KOPT-K1 (cell line): ENCODE results near the gene RFX2.

Experiments
- H3K27ac ChIP-seq: fragments of 200-600 bp; sonication (generic); 2 replicates; pipeline ENCODE4 v1.5.1; 2016; ENCODE audit warnings: antibody characterized with exemption, mild to moderate bottlenecking, low read depth, low read length; ENCODE audit not compliant: poor library complexity, severe bottlenecking
- H3K36me3 ChIP-seq: fragments of 200-600 bp; sonication (generic); 2 replicates; pipeline ENCODE4 v1.5.1; 2017; ENCODE audit warnings: antibody characterized with exemption, mild to moderate bottlenecking, low read length, moderate library complexity; ENCODE audit not compliant: insufficient read depth
- H3K9me3 ChIP-seq: fragments of 200-600 bp; sonication (generic); 2 replicates; pipeline ENCODE4 v1.5.1; 2017; ENCODE audit warnings: antibody characterized with exemption, low read length, mild to moderate bottlenecking; ENCODE audit not compliant: insufficient read depth, poor library complexity, severe bottlenecking

Gene RFX2

GRCh38 chr19:6095760-6096159 is 14.5 kb downstream of the RFX2 start:
- Histone ChIP-seq H3K9me3 (no peaks in the 10 kb centered on the region), H3K27ac (no peak overlapping the region), H3K36me3 (no peaks in the 10 kb centered on the region)

- H3K9me3 ChIP-seq: no peaks in the 10 kb centered on the region
Measured at GRCh38 chr19:6092329-6093286, 17.7 kb downstream of the RFX2 start.

GRCh38 chr19:6091771-6092291 is 18.5 kb downstream of the RFX2 start:
- Histone ChIP-seq H3K36me3 (no peaks in the 10 kb centered on the region), H3K27ac (no peak overlapping the region), H3K9me3 (no peaks in the 10 kb centered on the region)

More at GRCh38 chr19:6092329-6093286, 17.7 kb downstream of the RFX2 start:
- no peak overlapping the region for H3K27ac ChIP-seq
- no peaks in the 10 kb centered on the region for H3K36me3 ChIP-seq

GRCh38 chr19:6090634-6091033 is 19.7 kb downstream of the RFX2 start:
- Histone ChIP-seq H3K36me3 (no peaks in the 10 kb centered on the region), H3K27ac (no peak overlapping the region), H3K9me3 (no peaks in the 10 kb centered on the region)

- Histone ChIP-seq H3K9me3 (no peaks in the 10 kb centered on the region), H3K27ac (no peak overlapping the region)
Measured at GRCh38 chr19:6088602-6089049, 21.7 kb downstream of the RFX2 start.

DNA sequence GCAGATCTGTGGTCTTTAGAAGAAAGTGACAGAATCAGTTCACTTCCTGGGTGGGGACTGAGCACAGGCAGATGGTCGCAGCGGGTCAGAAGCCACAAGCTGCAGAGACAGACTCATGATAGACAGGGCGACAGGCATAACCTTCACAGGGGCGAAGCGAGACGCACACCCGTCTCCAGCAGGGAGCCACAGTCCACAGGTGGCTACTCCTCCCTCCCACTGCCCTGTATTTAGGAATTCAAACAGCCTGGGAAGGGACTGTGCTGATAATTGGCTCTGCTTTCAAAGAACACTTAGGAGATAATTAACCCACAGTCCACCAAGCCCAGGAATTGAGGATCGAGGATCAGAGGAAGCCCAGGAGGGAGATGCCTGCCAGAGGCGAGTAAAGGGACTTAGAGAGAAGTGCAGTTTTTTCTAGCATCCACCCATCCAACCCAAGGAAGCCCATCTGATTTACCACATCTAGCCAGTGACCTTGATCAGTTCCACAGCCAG is 23.2 kb downstream of the RFX2 start:
- H3K27ac ChIP-seq: no peak overlapping the region
- no peaks in the 10 kb centered on the region for H3K9me3 ChIP-seq
- H3K36me3 ChIP-seq: no peaks in the 10 kb centered on the region

More at GRCh38 chr19:6088602-6089049, 21.7 kb downstream of the RFX2 start:
- no peaks in the 10 kb centered on the region for H3K36me3 ChIP-seq

GRCh38 chr19:6086068-6086788 is 24.1 kb downstream of the RFX2 start:
- Histone ChIP-seq H3K27ac (no peak overlapping the region), H3K9me3 (no peaks in the 10 kb centered on the region), H3K36me3 (no peaks in the 10 kb centered on the region)

- H3K27ac ChIP-seq: no peak overlapping the region
- no peaks in the 10 kb centered on the region for H3K36me3 ChIP-seq
- H3K9me3 ChIP-seq: no peaks in the 10 kb centered on the region
Measured at GRCh38 chr19:6084821-6085220, 25.5 kb downstream of the RFX2 start.

GRCh38 chr19:6079107-6079506 is 31.2 kb downstream of the RFX2 start:
- Histone ChIP-seq H3K36me3 (no peaks in the 10 kb centered on the region), H3K9me3 (no peaks in the 10 kb centered on the region), H3K27ac (no peak overlapping the region)

DNA sequence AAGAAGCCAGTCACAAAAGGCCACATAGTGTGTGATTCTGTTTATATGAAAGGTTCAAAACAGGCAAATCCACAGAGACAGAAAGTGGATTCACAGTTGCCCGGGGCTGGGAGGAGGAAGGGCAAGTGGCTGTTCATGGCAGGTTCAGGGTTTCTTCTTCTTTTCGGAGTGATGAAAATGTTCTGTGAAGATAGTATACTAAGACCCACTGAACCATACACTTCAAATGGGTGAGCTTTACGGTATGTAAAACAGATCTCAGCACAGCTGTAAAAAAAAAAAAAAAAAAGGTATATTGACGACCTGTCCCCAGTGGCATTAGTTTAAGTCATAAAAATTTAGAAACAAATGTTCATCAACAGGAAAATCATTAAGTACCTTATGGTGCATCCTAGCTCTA is 32.2 kb downstream of the RFX2 start:
- Histone ChIP-seq H3K36me3 (no peaks in the 10 kb centered on the region), H3K9me3 (no peaks in the 10 kb centered on the region), H3K27ac (no peak overlapping the region)

GRCh38 chr19:6076675-6077463 is 33.4 kb downstream of the RFX2 start:
- no peaks in the 10 kb centered on the region for H3K9me3 ChIP-seq
- no peaks in the 10 kb centered on the region for H3K36me3 ChIP-seq
- no peak overlapping the region for H3K27ac ChIP-seq

GRCh38 chr19:6076291-6076665 is 34.0 kb downstream of the RFX2 start:
- H3K36me3 ChIP-seq: no peaks in the 10 kb centered on the region
- no peak overlapping the region for H3K27ac ChIP-seq
- H3K9me3 ChIP-seq: no peaks in the 10 kb centered on the region

- Histone ChIP-seq H3K9me3 (no peaks in the 10 kb centered on the region), H3K27ac (no peak overlapping the region), H3K36me3 (no peaks in the 10 kb centered on the region)
Measured at GRCh38 chr19:6074709-6075403, 35.4 kb downstream of the RFX2 start.
